Measurements from ENCODE around the gene SYCP2. TPM values are rescaled to one million over a fixed set of nuclear protein-coding genes. Genes with fewer than 3 reads are reported as not detected.

The SYCP2 gene
- total and polyA plus RNA-seq, 2 donors from 2014 or later = 2.1 to 3.0 TPM

DNA sequence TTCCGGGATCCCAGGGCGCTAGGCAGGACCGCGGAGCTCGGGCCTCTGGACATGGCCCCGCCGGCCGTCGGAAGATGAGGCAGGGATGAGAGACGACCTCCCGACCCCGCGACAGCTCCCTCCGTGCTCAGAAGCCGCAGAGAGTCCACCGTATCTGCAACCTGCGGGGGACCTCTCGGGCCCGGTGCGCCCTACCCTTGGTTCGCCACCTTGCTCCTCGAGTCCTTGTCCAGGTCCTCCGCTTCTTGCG lies 6.4 kb upstream of the SYCP2 start:
- no peak for TF ChIP-seq CTCF (IDR thresholded peaks at IDR 0.05; ENCODE audit: borderline replicate concordance, extremely low read depth, insufficient read depth)
- Histone ChIP-seq H3K9ac (ENCODE audit: low read length in 3 of 3) (peak overlapping the region; percentile 69 to 92 (median 71)), H3K27me3 (ENCODE audit: control insufficient read depth, insufficient read depth, low read length) (no peaks in the 10 kb centered on the region), H3K4me1 (ENCODE audit: control insufficient read depth in 2 of 3, insufficient read depth in 2 of 3, low read depth in 1 of 3, low read length in 3 of 3) (peaks cover 4 to 16% (median 10%) of the 10 kb centered on the region in 3 donors), H3K27ac (ENCODE audit: low read depth in 2 of 2, low read length in 2 of 2) (peak overlapping the region; percentile 94 to 98), H3K36me3 (ENCODE audit: control insufficient read depth in 2 of 3, insufficient read depth in 3 of 3, low read length in 3 of 3) (peaks cover 0 to 21% (median 4%) of the 10 kb centered on the region in 3 donors), H3K9me3 (ENCODE audit: control insufficient read depth in 2 of 3, insufficient read depth in 1 of 3, low read length in 3 of 3) (no peaks in the 10 kb centered on the region), H3K4me3 (ENCODE audit: low read length in 3 of 3) (peak overlapping the region; percentile 66 to 98 (median 75))
- DNase-seq (peak in 1 of 5 donors; percentile 90), FAIRE-seq (no peak)
- intact Hi-C loops (cut with DNase I) = no loop called here

- Histone ChIP-seq H3K27ac (ENCODE audit: low read depth in 2 of 2, low read length in 2 of 2) (peak overlapping the region; percentile 94 to 98), H3K9ac (ENCODE audit: low read length in 3 of 3) (peak overlapping the region in 1 of 3 donors; percentile 69), H3K9me3 (ENCODE audit: control insufficient read depth in 2 of 3, insufficient read depth in 1 of 3, low read length in 3 of 3) (no peaks in the 10 kb centered on the region), H3K4me1 (ENCODE audit: control insufficient read depth in 2 of 3, insufficient read depth in 2 of 3, low read depth in 1 of 3, low read length in 3 of 3) (peaks cover 4 to 16% (median 10%) of the 10 kb centered on the region in 3 donors), H3K36me3 (ENCODE audit: control insufficient read depth in 2 of 3, insufficient read depth in 3 of 3, low read length in 3 of 3) (peaks cover 0 to 16% (median 1%) of the 10 kb centered on the region in 3 donors), H3K4me3 (ENCODE audit: low read length in 3 of 3) (peak overlapping the region in 2 of 3 donors; percentile 75 to 98), H3K27me3 (ENCODE audit: control insufficient read depth, insufficient read depth, low read length) (no peaks in the 10 kb centered on the region)
- FAIRE-seq = no peak
- intact Hi-C loops (cut with DNase I) = no loop called here
- no peak for TF ChIP-seq CTCF (IDR thresholded peaks at IDR 0.05; ENCODE audit: borderline replicate concordance, extremely low read depth, insufficient read depth)
- peak in 4 of 5 donors; percentile 44 to 78 (median 68) for DNase-seq
Measured at GRCh38 chr20:59939052-59939878, 5.8 kb upstream of the SYCP2 start.

- no peaks in the 10 kb centered on the region for H3K9me3 ChIP-seq (ENCODE audit: control insufficient read depth in 2 of 3, insufficient read depth in 1 of 3, low read length in 3 of 3)
- H3K4me3 ChIP-seq (ENCODE audit: low read length in 3 of 3) = peak overlapping the region in 1 of 3 donors; percentile 75
- H3K27ac ChIP-seq (ENCODE audit: low read depth in 2 of 2, low read length in 2 of 2) = no peak overlapping the region
- no peak for FAIRE-seq
- no peaks in the 10 kb centered on the region for H3K27me3 ChIP-seq (ENCODE audit: control insufficient read depth, insufficient read depth, low read length)
- intact Hi-C loops (cut with DNase I) = no loop called here
- H3K9ac ChIP-seq (ENCODE audit: low read length in 3 of 3) = no peak overlapping the region
- DNase-seq = no peak
- TF ChIP-seq CTCF (IDR thresholded peaks at IDR 0.05; ENCODE audit: borderline replicate concordance, extremely low read depth, insufficient read depth) = no peak
- peaks cover 4 to 16% (median 10%) of the 10 kb centered on the region in 3 donors for H3K4me1 ChIP-seq (ENCODE audit: control insufficient read depth in 2 of 3, insufficient read depth in 2 of 3, low read depth in 1 of 3, low read length in 3 of 3)
- H3K36me3 ChIP-seq (ENCODE audit: control insufficient read depth in 2 of 3, insufficient read depth in 3 of 3, low read length in 3 of 3) = peaks cover 0 to 10% (median 0%) of the 10 kb centered on the region in 3 donors
Measured at GRCh38 chr20:59938696-59939051, 5.2 kb upstream of the SYCP2 start.
